IPS-18a (cell line): ENCODE results near the gene HNRNPC.
"Not testable (repeated sequence)": the region's sequence is repeated elsewhere in the genome, so short reads cannot be mapped to it uniquely, and the experiment has no call there.

Source experiments
- H3K27ac ChIP-seq: one replicate; pipeline ENCODE4 v1.5.1; 2013; ENCODE audit warnings: low read length
- H3K27me3 ChIP-seq: one replicate; pipeline ENCODE4 v1.6.1; 2013; ENCODE audit warnings: mild to moderate bottlenecking, low read length; ENCODE audit not compliant: control insufficient read depth, insufficient read depth
- H3K36me3 ChIP-seq: one replicate; pipeline ENCODE4 v1.6.1; 2013; ENCODE audit warnings: low read depth, low read length; ENCODE audit not compliant: control insufficient read depth
- H3K4me1 ChIP-seq: one replicate; pipeline ENCODE4 v1.6.1; 2013; ENCODE audit warnings: low read depth, low read length; ENCODE audit not compliant: control insufficient read depth
- H3K4me3 ChIP-seq: one replicate; pipeline ENCODE4 v1.5.1; 2013; ENCODE audit warnings: low read length
- H3K9ac ChIP-seq: one replicate; pipeline ENCODE4 v1.6.1; 2013; ENCODE audit warnings: mild to moderate bottlenecking, low read length, moderate library complexity
- H3K9me3 ChIP-seq: one replicate; pipeline ENCODE4 v1.6.1; 2013; ENCODE audit warnings: low read depth, low read length; ENCODE audit not compliant: control insufficient read depth

The HNRNPC gene

DNA sequence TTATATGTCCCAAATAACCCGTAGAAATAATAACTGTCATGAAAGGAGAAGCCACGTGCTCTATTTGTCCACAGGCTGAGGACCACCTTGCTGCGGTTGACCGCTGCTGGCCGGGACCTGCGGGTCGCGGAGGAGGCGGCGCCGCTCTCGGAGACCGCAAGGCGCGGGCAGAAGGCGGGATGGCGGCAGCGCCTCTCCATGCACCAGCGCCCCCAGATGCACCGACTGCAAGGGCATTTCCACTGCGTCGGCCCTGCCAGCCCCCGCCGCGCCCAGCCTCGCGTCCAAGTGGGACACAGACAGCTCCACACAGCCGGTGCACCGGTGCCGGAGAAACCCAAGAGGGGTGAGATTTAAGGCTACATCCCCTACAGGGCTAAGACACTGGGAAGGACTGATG lies 31.6 kb upstream of the HNRNPC start:
- peak overlapping the region; percentile 63 for H3K9ac ChIP-seq
- H3K4me3 ChIP-seq, result peak overlapping the region; percentile 54
- H3K36me3 ChIP-seq, result no peaks in the 10 kb centered on the region

GRCh38 chr14:21299562-21300130 lies 30.4 kb upstream of the HNRNPC start:
- H3K4me1 ChIP-seq, result no peaks in the 10 kb centered on the region

More for the DNA sequence above, 31.6 kb upstream of the HNRNPC start:
- Histone ChIP-seq H3K9me3 (no peaks in the 10 kb centered on the region), H3K27me3 (no peaks in the 10 kb centered on the region), H3K4me1 (no peaks in the 10 kb centered on the region), H3K27ac (no peak overlapping the region)

DNA sequence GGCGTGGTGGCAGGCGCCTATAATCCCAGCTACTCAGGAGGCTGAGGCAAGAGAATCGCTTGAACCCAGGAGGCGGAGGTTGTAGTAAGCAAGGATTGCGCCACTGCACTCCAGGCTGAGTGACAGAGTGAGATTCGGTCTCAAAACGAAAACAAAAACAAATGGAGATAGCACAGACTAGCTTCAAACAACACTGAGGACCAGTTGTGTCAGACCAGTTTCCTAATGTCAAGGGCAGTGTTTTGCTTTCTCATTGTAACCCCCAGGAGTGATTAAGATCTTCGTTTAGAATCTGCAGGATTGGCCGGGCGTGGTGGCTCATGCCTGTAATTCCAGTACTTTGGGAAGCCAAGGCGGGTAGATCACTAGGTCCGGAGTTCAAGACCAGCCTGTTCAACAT lies 29.1 kb upstream of the HNRNPC start:
- Histone ChIP-seq H3K27ac (no peak overlapping the region), H3K9me3 (no peaks in the 10 kb centered on the region), H3K36me3 (no peaks in the 10 kb centered on the region), H3K4me3 (no peak overlapping the region), H3K9ac (no peak overlapping the region), H3K27me3 (no peaks in the 10 kb centered on the region), H3K4me1 (no peaks in the 10 kb centered on the region)

More at GRCh38 chr14:21299562-21300130, 30.4 kb upstream of the HNRNPC start:
- Histone ChIP-seq H3K27me3 (no peaks in the 10 kb centered on the region), H3K9me3 (no peaks in the 10 kb centered on the region), H3K4me3 (no peak overlapping the region), H3K36me3 (no peaks in the 10 kb centered on the region), H3K9ac (no peak overlapping the region), H3K27ac (no peak overlapping the region)

DNA sequence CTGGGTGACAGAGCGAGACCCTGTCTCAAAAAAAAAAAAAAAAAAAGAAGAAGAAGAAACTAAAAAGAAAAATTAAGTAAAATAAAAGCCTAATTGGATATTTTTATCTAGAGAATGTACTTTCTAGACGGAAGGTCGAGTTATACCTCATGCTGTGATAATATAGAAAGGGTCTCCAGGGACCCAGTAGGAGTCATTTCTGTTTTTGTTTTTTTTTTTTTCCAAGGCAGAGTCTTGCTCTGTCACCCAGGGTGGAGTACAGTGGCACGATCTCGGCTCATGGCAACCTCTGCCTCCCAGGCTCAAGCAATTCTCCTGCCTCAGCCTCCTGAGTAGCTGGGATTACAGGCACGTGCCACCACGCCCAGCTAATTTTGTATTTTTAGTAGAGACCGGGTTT lies 24.8 kb upstream of the HNRNPC start:
- not testable (repeated sequence) for H3K9ac ChIP-seq, H3K27ac ChIP-seq, H3K9me3 ChIP-seq, H3K4me3 ChIP-seq, H3K4me1 ChIP-seq, H3K36me3 ChIP-seq, H3K27me3 ChIP-seq

- no peaks in the 10 kb centered on the region for H3K27me3 ChIP-seq
- no peak overlapping the region for H3K9ac ChIP-seq
- no peak overlapping the region for H3K4me3 ChIP-seq
- H3K27ac ChIP-seq, result no peak overlapping the region
- H3K36me3 ChIP-seq, result no peaks in the 10 kb centered on the region
- H3K4me1 ChIP-seq, result no peaks in the 10 kb centered on the region
- H3K9me3 ChIP-seq, result no peaks in the 10 kb centered on the region
Observed at GRCh38 chr14:21287168-21287567, 17.9 kb upstream of the HNRNPC start.

GRCh38 chr14:21286516-21286915 lies 17.3 kb upstream of the HNRNPC start:
- H3K9ac ChIP-seq, H3K4me1 ChIP-seq, H3K9me3 ChIP-seq, H3K4me3 ChIP-seq, H3K27ac ChIP-seq, H3K36me3 ChIP-seq, H3K27me3 ChIP-seq: not testable (repeated sequence)

DNA sequence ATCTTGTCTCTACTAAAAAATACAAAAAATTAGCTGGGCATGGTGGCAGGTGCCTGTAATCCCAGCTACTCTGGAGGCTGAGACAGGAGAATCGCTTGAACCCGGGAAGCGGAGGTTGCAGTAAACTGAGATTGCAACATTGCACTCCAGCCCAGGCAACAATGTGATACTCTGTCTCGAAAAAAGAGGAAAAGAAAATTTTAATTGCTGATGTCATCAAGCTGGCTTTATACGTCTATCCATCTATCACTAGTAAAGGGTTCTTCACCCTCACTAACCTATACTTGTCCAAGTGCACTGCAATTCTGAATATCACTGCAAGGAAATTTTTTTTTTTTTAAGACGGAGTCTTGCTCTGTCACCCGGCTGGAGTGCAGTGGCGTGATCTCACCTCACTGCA lies 12.7 kb upstream of the HNRNPC start:
- H3K4me1 ChIP-seq, H3K9ac ChIP-seq, H3K27me3 ChIP-seq, H3K27ac ChIP-seq, H3K4me3 ChIP-seq, H3K9me3 ChIP-seq, H3K36me3 ChIP-seq: not testable (repeated sequence)

DNA sequence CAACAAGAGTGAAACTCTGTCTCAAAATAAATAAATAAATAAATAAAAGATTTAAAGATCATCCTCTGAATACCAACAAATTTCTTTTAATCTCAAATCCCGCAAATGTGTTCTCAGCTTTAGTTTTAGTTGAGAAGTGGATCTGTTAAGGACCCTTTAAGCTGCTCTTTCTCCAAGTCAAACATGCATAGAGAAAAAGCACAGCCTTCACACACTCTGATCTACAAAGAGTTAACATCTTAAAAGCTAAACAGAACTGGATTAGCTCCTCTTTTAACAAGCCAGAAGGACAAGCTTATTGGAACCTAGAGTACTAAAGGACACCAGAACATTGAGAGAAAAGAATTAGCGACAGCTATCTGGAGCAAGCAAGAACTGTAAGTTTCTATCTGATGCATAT lies 10.5 kb upstream of the HNRNPC start, which contains the start of gene RPGRIP1:
TSS of gene RPGRIP1 (plus strand) at position 301 of the 400 bp plus-strand sequence. CDS start 7,894 bp downstream, outside the sequence.
- no peak within 1 kb of the TSS for H3K27ac ChIP-seq
- no peaks in the 10 kb centered on the region for H3K36me3 ChIP-seq
- H3K9me3 ChIP-seq, result no peaks in the 10 kb centered on the region
- no peaks in the 10 kb centered on the region for H3K4me1 ChIP-seq
- H3K9ac ChIP-seq, result no peak within 1 kb of the TSS
- no peak within 1 kb of the TSS for H3K4me3 ChIP-seq
- H3K27me3 ChIP-seq, result no peaks in the 10 kb centered on the region

DNA sequence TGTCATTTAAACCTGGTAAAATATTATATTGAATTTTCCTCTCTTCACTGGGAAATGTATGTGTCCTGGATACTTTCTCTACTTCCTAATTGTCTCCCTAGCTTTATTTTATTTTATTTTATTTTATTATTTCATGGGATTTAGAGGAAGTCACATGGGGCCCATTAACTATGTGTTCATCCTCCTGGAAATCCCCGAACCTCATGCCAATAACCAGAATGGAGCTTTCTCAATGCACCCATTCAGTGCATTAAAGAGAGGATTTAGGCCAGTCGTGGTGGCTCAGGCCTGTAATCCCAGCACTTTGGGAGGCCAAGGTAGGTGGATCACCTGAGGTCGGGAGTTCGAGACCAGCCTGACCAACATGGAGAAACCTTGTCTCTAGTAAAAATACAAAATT lies 9.4 kb upstream of the HNRNPC start:
- no peak overlapping the region for H3K4me3 ChIP-seq
- no peak overlapping the region for H3K27ac ChIP-seq
- H3K9me3 ChIP-seq, result no peaks in the 10 kb centered on the region
- no peaks in the 10 kb centered on the region for H3K4me1 ChIP-seq
- H3K9ac ChIP-seq, result no peak overlapping the region
- H3K27me3 ChIP-seq, result no peaks in the 10 kb centered on the region
- no peaks in the 10 kb centered on the region for H3K36me3 ChIP-seq

GRCh38 chr14:21275261-21275858 lies 6.1 kb upstream of the HNRNPC start:
- Histone ChIP-seq H3K9ac (no peak overlapping the region), H3K4me3 (no peak overlapping the region), H3K4me1 (no peaks in the 10 kb centered on the region), H3K9me3 (no peaks in the 10 kb centered on the region), H3K27ac (no peak overlapping the region), H3K36me3 (no peaks in the 10 kb centered on the region), H3K27me3 (no peaks in the 10 kb centered on the region)

GRCh38 chr14:21272661-21273060 lies 3.4 kb upstream of the HNRNPC start:
- peaks cover 12% of the 10 kb centered on the region for H3K36me3 ChIP-seq
- not testable (repeated sequence) for H3K9ac ChIP-seq, H3K27ac ChIP-seq, H3K27me3 ChIP-seq, H3K4me3 ChIP-seq, H3K4me1 ChIP-seq, H3K9me3 ChIP-seq

GRCh38 chr14:21268617-21269251 lies 508 bp downstream of the HNRNPC start:
- H3K9ac ChIP-seq, result peak overlapping the region; percentile 99
- H3K27me3 ChIP-seq, result no peaks in the 10 kb centered on the region
- peak overlapping the region; percentile 98 for H3K4me3 ChIP-seq
- H3K4me1 ChIP-seq, result peaks cover 22% of the 10 kb centered on the region
- H3K27ac ChIP-seq, result peak overlapping the region; percentile 96
- H3K9me3 ChIP-seq, result no peaks in the 10 kb centered on the region
- H3K36me3 ChIP-seq, result peaks cover 48% of the 10 kb centered on the region
